NCI-H1436 (cell line): ENCODE measurements around the gene JMJD1C.
"Not testable (repeated sequence)": the region's sequence is repeated elsewhere in the genome, so short reads cannot be mapped to it uniquely, and the experiment has no call there.

Experiments used
- DNase-seq: peaks from one replicate; lab custom pipeline; 2025; lab: John Stamatoyannopoulos, UW

JMJD1C gene

DNA sequence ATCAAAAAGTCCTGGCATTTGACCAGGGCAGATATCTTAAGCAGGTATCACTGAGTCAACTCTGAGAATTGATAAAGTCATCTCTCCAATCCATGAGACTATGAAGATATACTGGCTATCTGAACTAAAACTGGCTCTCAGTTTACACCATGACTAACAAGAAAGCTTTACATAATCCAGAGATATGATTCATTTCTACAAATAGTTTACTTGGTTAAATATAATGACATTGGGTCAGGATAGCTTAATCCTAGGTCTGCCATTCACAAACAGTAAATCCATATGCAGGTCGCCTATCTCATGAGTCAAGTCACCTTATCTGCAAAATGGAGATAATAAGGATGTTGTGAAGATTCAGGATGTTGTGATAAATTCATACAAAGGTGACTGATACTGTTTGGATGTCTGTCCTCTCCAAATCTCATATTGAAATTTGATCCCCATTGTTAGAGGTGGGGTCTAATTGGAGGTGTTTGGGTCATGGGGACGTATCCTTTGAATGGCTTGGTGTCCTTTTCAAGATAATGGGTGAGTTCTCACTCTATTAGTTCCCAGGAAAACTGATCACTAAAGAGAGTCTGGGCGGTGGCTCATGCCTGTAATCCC is 117.4 kb downstream of the JMJD1C start:
- no peak for DNase-seq

DNA sequence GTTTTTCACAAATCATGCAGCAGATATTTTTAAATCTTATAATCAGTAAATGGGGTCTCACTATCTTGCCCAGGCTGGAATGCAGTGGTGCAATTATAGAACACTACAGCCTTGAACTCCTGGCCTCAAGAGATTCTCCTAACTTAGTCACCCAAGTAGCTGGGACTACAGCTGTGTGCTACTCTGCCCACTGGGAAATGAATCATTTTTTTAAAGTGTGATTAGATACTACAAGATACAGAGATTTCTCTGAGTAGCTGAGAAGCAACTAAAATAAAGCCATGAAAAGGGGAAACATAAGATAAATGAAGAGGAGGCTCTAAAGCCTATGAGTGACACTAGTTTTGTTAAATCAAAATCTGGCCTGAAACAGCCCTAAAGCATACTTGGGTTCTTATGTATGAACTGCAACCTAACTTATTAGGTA is 119.7 kb downstream of the JMJD1C start:
- no peak for DNase-seq

DNA sequence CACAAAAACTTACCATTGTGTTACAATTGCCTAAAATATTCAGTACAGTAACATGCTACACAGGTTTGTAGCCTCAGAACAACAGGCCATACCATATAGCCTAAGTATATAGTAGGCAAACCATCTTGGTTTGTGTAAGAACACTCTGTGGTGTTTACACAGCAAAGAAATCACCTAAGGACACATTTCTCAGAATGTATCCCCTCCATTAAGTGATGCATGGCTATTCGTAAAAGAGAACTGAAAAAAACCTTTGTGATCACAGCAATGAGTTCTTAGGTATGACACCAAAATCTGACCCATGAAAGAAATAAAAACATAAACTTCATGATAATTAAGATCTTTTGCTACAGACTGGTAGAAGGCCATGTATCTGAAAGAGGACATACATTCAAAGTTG is 121.5 kb downstream of the JMJD1C start:
- no peak for DNase-seq

DNA sequence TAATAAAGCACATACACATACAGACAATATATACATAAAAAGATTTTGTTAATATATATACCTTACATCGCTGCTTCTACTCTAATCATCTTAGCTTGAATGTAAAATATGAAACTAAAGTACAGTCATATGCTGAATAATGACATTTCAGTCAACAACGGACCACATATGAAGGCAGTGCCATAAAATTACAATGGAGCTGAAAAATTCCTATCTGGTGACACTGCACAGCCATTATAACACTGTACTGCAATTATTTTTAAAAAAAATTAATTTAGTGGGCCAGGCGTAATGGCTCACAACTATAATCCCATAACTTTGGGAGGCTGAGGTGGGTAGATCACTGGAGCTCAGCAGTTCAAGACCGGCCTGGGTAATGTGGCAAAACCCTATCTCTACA is 122.3 kb downstream of the JMJD1C start:
- DNase-seq: no peak

DNA sequence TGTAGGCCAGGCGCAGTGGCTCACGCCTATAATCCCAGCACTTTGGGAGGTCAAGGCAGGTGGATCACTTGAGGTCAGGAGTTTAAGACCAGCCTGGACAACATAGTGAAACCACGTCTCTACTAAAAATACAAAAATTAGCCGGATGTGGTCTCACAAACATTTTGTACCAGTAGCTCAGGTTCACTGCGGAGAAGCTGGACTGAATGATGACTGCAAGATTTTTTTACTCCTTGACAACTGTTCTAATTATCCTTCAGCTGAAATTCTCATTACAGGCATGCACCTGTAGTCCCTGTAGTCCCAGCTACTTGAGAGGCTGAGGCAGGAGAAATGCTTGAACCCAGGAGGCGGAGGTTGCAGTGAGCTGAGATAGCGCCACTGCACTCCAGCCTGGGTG is 126.1 kb downstream of the JMJD1C start:
- DNase-seq: not testable (repeated sequence)

DNA sequence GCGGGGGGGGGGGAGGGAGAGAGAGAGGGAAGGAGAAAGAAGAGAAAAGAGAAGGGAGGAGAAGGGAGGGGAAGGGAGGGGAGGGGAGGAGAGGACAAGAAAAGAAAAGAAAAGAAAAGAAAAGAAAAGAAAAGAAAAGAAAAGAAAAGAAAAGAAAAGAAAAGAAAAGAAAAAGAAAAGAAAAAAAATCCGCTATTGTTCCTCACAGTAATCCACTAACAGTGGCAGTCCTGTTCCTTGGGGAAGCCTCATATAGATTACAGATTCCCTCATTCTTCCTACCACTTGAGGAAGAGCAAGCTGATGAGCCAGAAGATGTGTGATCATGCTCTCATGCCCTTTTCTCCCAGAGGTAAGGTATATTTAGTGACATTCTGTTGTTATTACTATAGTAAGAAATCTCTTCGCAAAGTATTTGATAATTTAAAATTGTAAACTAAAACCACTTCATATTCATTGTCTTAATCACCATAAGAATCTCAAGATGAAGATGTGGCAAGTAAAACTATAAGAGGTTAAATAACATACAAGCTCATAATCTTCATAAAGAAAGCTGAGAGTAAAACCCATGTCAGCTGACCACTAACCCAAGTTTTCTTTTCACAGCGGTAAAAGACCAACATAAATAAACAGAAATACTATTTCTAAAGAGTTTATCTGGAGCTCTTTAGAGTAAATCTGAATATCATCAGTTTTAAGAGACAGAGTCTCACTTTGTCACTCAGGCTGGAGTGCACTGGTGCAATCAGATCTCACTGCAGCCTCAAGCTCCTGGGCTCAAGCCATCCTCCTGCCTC is 128.1 kb downstream of the JMJD1C start:
- DNase-seq: no peak

DNA sequence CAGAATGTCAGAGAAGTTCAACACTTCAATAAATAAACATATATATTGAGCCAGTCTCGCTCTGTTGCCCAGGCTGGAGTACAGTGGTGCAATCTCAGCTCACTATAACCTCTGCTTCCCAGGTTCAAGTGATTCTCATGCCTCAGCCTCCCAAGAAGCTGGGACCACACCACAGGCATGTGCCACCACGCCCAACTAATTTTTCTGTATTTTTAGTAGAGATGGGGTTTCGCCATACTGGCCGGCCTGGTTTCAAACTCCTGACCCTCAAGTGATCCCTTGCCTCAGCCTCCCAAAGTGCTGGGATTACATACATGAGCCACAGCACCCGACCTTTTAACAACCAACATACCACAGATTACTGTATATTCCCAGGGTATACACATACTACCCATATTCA is 134.2 kb downstream of the JMJD1C start:
- no peak for DNase-seq

DNA sequence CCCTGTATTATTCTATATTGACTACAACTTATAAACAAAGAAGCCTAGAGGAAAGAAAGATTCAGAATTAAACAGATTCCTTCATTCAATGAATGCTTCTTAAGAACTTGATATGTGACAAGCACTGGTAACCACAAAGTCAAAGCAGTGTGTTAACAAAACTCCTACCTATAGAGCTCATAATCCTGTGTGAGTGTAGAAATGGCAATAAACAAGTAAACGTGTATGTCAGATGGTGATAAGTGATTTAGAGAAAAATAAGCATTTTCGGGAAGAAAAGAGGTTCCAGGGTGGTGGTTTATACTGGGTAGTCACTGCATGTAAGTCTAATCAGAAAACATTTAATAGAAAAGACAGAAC is 141.3 kb downstream of the JMJD1C start:
- DNase-seq: no peak

DNA sequence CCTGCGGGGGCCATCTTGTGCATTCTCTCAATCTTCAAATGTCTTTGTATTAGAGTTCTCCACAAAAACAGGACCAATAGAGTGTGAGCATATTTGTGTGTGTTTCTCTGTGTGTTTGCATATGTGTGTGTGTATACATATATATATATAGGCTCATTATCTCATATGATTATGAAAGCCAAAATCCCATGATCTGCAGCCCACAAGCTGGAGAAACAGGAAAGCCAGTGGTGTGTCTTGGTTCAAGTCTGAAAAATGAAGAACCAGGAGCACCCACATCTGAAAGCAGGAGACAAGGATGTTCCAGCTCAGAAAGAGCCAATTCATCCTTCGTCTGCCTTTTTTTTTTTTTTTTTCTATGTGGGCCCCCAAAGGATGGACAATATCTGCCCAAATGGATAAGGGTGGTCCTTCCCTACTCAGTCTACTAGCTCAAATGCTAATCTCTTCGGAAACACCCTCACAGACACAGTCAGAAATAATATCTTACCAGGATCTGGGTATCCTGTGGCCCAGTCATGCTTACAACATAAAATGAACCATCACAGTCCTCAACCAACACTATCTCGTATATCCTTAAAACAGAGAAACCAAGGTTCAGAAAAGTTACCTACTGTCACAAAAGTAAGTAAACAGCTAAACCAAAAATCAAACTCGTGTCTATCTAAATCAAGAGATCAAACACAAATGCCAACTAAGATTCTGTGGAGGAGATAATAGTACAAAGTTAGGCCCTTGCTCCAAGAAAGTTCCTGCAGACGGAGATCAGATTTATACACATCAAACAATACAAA is 141.9 kb downstream of the JMJD1C start:
- DNase-seq: no peak

DNA sequence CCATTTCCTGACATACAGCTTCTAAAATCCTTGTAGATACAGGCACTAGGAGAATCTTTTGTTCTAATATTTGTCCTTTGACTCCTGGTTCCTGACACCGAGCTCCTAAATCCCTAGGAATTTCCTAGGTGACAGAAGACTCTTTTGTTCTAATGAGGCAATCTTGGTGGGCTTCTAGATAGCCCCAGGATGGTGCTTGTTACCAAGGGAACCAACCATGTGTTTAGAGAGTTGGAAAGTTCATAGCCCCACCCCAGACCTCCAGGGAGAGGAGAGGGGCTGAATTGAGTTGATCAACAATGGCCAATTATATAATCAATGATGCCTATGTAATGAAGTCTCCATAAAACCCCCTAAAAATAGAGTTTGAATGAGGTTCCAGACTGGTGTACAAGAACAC is 145.1 kb downstream of the JMJD1C start:
- no peak for DNase-seq

DNA sequence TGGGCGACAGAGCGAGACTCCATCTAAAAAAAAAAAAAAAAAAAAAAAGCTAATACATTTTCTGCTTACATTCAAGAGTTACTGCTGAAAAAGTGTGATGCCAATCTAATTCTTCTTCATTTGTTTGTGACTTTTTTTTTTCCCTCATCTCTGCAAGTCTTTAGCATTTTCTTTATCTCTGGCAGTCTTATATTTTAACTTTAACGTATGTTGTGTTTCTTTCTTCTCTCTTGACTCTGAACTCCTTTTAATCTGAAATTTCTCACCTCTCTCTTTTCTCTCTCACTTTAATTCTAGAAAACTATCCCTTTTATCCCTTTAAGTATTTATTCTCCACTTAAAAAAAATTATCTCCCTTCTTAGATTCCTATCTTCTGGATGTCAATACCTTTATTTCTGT is 146.5 kb downstream of the JMJD1C start:
- DNase-seq: no peak

DNA sequence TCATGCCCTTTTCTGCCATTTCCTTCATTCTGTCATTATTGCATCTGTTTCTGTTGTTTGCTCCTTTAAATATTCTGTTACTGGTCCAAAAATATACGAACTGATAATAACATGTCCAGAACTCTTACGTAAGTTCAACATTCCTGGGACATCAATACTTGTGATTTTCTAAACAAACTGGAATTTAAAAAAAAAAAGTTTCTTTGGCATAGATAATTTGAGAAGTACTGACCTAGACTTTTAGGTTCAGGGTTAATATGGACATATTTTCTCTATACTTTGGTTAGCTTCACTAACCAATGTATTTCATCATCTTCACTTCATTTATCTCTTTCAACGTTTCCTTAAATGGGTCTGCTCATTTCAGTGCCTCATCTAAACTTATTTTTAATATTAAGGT is 147.3 kb downstream of the JMJD1C start:
- DNase-seq: no peak

DNA sequence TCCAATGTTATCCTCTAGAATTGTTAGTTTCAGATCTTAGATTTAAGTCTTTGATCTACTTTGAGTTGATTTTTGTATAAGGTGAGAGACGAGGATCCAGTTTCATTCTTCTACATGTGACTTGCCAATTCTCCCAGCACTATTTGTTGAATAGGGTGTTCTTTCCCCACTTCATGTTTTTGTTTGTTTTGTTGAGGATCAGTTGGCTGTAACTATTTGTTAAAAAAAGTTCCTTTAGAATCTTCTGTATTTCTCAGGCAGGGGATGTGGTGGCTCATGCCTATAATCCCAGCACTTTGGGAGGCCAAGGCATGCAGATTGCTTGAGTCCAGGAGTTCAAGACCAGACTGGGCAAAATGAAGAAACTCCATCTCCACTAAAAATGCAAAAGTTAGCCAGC is 151.8 kb downstream of the JMJD1C start:
- DNase-seq: no peak

DNA sequence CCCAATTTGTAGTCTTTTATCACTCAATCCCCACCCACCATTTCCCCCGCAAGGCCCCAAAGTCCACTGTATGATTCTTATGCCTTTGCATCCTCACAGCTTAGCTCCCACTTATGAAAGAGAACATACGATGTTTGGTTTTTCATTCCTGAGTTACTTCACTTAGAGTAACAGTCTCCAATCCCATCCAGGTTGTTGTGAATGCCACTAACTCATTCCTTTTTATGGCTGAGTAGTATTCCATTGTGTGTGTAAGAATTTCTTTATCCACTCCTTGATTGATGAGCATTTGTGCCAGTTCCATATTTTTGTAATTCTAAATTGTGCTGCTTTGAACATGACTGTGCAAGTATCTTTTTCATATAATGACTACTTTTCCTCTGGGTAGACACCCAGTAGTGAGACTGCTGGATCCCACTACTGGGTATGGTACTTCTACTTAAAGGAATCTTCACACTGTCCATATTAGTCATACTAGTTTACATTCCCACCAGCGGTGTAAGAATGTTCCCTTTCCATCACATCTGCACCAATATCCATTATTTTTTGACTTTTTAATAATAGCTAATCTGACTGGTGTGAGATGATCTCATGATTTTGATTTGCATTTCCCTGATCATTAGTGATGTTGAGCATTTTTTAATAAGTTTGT is 152.6 kb downstream of the JMJD1C start:
- no peak for DNase-seq

DNA sequence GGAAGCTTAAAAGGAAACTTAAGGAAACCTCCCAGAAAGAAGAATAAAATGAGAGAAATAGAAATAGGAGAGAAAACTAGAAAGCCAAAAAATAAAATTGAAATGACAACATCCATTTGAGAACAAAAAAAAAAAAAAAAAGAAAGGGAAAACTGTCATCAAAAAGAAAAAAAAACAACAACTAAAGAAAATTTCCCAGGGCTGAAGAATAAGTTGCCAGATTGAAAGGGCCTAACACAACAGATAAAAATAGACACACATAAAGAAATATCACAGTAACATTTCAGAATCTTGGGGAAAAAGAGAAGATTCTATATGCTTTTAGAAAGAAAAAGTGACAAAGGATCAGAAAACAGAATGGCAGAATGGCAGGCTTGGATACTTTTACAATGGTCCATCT is 157.1 kb downstream of the JMJD1C start:
- DNase-seq: no peak

DNA sequence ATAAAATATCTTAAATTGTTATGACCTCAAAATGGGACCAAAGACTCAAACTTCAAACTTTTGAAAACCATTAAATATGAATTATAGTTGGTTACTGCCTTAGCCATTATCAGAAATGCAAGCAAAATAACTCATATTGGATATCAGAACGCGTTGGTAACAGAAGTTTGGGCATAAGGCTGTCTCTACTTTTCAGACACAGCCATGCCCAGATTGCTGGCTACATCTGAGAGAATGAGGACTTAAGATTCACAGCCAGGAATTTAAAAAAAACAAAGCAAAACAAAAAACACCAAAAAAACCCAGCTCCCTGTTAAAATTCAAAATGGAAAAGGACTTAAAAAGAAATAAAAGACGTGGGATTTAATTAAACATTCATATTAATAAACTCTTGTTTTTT is 161.6 kb downstream of the JMJD1C start:
- DNase-seq: no peak

DNA sequence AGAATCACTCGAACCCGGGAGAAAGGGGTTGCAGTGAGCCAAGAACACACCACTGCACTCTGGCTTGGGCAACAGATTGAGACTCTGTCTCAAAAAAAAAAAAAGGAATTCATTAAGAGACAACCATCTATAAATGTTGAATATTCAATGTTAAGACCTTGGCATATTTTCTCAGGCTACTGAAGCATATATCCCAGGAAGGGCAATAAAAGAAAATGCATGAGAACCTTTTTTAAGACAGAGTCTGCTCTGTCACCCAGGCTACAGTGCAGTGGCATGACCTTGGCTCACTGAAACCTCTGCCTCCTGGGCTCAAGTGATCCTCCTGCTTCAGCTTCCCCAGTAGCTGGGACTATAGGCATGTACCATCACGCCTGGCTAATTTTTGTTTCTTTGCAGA is 165.0 kb downstream of the JMJD1C start:
- no peak for DNase-seq

DNA sequence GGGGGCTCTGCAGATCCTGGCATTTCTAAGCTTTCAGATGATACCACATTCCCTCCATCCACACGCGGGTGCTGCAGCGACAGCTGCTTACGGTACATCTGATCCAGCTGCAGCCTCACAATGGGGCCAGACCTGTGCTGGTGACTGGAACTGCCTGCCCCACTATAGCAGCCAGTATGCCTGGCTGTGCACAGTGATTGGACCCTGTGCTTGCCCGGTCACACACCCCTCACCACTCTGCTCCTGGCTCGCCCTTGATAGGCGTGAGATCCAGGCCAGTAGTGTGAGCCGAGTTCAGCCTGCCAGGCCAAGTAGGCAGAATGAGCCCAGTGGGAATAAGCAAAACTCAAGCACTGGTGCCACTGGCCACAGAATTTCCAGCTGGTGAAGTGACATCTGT is 167.8 kb downstream of the JMJD1C start:
- DNase-seq: no peak

DNA sequence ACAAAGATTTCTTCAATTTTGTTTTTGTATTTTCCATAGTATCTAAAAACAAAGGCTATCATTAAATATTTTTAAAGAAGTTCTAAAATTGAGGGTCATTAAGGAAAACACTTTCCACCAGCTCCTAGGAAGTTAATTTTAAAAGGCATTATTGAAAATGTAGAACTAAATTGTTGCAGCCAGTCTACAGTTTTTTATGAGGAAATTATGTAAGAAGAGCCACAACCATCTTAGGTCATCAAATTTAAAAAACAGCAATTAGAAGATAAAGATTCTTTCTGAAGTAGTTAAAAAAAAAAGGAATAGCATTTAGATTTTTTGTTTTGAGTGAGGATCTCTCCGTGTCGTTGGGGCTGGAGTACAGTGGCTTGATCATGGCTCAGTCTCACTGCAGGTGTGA is 171.0 kb downstream of the JMJD1C start:
- DNase-seq: no peak

DNA sequence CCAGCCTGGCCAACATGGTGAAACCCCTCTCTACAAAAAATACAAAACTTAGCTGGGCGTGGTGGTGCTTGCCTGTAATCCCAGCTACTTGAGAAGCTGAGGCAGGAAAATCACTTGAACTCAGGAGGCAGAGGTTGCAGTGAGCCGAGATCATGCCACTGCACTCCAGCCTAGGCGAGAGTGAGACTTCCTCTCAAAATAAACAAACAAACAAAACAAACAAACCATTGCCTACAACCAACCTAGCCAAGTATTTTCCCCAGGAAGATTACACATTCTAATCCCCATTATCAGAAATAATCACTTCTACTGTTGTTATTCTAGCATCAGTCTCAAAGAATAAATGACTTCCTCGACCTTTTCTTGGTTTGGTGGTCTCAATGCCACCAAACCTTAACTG is 172.9 kb downstream of the JMJD1C start:
- not testable (repeated sequence) for DNase-seq

DNA sequence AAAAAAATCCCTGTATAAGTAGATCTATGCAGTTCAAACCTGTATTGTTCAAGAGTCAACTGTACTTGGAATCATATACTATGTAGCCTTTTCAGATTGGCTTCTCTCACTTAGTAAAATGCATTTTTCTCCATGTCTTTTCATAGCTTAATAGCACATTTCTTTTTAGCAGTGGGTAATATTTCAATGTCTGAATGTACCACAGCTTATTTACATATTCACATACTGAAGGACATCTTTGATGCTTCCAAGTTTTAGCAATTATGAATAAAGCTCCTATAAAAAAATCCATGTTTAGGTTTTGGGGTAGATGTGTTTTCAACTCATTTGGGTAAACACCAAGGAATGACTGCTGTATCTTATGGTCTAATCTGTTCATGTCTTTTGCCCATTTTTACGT is 177.6 kb downstream of the JMJD1C start:
- DNase-seq: no peak

DNA sequence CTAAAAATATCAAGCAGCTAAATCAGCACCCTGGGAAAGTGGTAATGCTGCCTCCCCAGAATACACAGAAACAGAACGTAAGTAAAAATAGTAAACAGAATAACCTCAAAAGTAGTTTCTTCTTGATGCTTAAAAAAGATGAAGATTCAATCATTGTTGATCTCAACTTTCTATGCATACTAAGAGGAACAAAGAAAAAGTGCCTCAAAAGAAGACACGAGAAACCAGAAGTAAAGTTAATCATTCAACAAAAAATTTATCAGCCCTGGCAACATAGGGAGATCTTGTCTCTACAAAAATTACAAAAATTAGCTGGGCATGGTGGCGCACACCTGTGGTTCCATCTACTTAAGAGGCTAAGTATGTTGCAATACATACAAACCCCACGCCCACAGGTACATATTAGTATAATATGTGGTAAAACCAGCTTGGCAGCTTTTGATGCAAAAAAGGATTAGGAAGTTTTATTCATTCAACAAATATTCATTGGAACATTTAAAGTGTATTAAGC is 179.0 kb downstream of the JMJD1C start:
- DNase-seq: no peak

DNA sequence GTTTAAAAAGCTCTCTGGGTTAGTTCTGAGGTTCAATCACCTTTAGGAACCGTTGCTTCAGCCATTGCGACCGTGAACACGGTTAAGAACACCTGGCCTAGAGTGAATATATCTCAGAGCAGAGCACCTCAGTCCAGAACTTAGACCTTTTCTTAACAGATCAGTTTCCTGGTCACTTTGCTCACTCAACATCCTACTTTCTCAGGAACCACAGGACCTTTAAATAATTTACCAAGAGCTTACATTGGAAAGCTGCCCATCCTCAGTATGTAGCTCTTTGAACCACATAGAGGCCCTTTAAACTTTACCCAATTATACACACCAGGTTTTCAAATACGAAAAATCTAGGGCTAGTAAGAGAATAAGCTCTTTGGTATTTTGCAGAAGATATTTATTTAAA is 179.4 kb downstream of the JMJD1C start:
- DNase-seq: no peak
